ENCODE results near the gene LZIC.

LZIC gene

DNA sequence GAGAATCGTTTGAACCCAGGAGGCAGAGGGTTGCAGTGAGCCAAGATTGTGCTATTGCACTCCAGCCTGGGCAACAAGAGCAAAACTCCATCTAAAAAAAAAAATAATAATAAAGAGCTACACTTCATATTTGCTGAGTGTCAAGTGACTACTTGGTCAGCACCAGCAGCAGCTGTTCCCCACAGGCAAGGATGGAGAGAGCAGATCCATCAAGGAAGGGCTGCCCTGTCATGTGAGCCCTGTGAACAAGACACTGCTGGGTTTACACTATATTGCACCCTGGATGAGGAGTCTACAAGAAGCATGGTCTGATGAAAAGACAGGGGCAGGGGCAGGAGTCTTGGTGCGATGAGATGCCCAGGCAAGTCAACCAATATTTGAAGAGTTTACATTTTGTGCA, 36.7 kb downstream of the LZIC start:
- Histone ChIP-seq H3K27me3 (no peaks in the 10 kb centered on the region), H3K4me1 (peaks cover 18 to 52% (median 35%) of the 10 kb centered on the region in 10 experiments), H3K4me2 (peak overlapping the region in 1 of 11 experiments; percentile 45; a peak in 2 of 22 replicates)

DNA sequence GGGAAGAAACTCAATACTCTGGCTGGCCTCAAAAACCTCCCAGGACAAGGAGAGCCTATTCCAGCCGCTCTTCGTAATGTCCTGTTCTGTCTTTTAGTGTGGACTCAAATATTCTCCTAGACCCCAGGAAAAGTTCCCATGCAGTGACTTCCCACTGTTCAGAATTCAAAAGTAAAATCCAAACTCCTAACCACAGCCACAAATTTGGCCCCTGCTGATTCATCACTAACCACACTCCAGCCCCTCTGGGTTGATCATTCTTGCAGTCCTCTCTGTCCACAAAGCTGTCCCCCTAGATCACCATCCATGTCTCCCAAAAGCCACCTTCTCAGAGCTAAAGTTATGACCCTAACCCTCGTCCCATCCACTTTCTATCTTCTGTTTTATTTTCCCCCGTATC, 38.2 kb downstream of the LZIC start:
- H3K27ac ChIP-seq: no peak overlapping the region
- no peak overlapping the region for H3K4me3 ChIP-seq
- peaks cover 24 to 58% (median 43%) of the 10 kb centered on the region in 10 experiments for H3K4me1 ChIP-seq
- H3K36me3 ChIP-seq: no peaks in the 10 kb centered on the region
- H3K27me3 ChIP-seq: no peaks in the 10 kb centered on the region
- peak overlapping the region in 7 of 11 experiments; percentile 5 to 61 (median 32); a peak in 11 of 22 replicates for H3K4me2 ChIP-seq
- H3K9ac ChIP-seq: no peak overlapping the region
- H4K20me1 ChIP-seq: peaks cover 0 to 16% (median 0%) of the 10 kb centered on the region in 11 experiments; a peak in 5 of 22 replicates
- H3K9me3 ChIP-seq (replicated peaks in 1 of 11): no peaks in the 10 kb centered on the region
- no peak for TF ChIP-seq Cebpa-rat (IDR thresholded peaks at IDR 0.05)

More for the DNA sequence above, 36.7 kb downstream of the LZIC start:
- Histone ChIP-seq H3K27ac (no peak overlapping the region), H4K20me1 (peaks cover 0 to 16% (median 0%) of the 10 kb centered on the region in 11 experiments; a peak in 5 of 22 replicates), H3K36me3 (no peaks in the 10 kb centered on the region), H3K4me3 (no peak overlapping the region), H3K9me3 (replicated peaks in 1 of 11) (no peaks in the 10 kb centered on the region), H3K9ac (no peak overlapping the region)
- no peak for TF ChIP-seq Cebpa-rat (IDR thresholded peaks at IDR 0.05)

DNA sequence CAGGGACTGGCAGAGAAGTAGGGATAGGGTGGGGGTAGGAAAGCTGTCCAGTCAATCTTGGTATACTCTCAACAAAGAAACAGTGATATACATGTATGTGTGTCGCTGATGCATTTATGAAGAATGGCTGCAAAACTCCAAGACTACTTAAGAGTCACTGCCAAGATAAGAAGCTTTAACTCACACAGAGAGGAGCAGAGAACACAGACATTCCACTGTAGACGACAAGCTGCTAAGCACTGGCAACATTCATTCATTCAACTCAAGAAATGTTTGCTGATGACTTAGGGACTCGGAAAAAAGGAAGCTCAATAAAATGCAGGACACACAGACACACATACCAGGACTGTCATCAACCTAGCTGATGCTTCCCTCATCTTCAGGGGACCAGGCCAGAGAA, 38.6 kb downstream of the LZIC start:
- peaks cover 0 to 16% (median 0%) of the 10 kb centered on the region in 11 experiments; a peak in 5 of 22 replicates for H4K20me1 ChIP-seq
- peak overlapping the region in 6 of 11 experiments; percentile 5 to 61 (median 35); a peak in 10 of 22 replicates for H3K4me2 ChIP-seq
- no peak overlapping the region for H3K4me3 ChIP-seq
- no peaks in the 10 kb centered on the region for H3K9me3 ChIP-seq (replicated peaks in 1 of 11)
- H3K36me3 ChIP-seq: no peaks in the 10 kb centered on the region
- TF ChIP-seq Cebpa-rat (IDR thresholded peaks at IDR 0.05): no peak
- H3K27ac ChIP-seq: no peak overlapping the region
- H3K27me3 ChIP-seq: no peaks in the 10 kb centered on the region
- H3K4me1 ChIP-seq: peaks cover 28 to 63% (median 47%) of the 10 kb centered on the region in 10 experiments
- no peak overlapping the region for H3K9ac ChIP-seq

DNA sequence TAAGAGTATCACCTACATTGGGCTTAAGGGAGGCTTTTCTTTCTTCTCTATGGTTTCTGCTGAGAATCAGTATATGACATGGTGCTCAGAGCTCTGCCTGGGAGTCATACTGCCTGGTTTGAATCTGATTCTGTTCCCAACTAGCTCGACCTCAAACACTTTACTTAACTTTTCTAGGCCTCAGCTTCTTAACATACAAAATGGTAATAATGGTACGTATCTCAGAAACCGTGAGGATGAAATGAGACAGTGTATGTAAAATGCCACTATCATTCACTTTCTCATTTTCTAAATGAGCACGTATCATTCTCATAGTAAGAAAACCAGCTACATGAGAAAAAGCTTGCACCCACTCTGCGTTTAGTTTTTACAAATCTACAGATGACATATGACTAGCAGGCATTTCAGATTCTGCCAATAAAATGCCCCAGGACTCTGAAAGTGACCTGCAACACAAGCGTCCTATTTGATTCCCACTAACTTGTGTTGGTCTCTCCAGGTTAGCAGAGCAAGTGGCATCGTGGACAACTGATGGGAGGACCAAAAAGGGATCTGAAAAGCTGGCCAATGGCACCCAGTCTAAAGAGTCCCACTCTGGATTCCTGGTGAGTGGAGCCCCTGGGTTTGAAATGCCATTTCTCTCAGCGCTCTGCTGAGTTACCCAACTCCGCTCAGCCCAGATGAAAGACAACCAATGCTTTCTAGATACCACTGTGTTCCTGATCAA, 39.2 kb downstream of the LZIC start:
- no peaks in the 10 kb centered on the region for H3K27me3 ChIP-seq
- no peak overlapping the region for H3K9ac ChIP-seq
- no peaks in the 10 kb centered on the region for H3K9me3 ChIP-seq (replicated peaks in 1 of 11)
- no peak overlapping the region for H3K27ac ChIP-seq
- no peak for TF ChIP-seq Cebpa-rat (IDR thresholded peaks at IDR 0.05)
- peaks cover 22 to 62% (median 43%) of the 10 kb centered on the region in 10 experiments for H3K4me1 ChIP-seq
- peaks cover 0 to 10% (median 0%) of the 10 kb centered on the region in 11 experiments; a peak in 5 of 22 replicates for H4K20me1 ChIP-seq
- H3K4me3 ChIP-seq: no peak overlapping the region
- no peaks in the 10 kb centered on the region for H3K36me3 ChIP-seq
- no peak overlapping the region for H3K4me2 ChIP-seq

DNA sequence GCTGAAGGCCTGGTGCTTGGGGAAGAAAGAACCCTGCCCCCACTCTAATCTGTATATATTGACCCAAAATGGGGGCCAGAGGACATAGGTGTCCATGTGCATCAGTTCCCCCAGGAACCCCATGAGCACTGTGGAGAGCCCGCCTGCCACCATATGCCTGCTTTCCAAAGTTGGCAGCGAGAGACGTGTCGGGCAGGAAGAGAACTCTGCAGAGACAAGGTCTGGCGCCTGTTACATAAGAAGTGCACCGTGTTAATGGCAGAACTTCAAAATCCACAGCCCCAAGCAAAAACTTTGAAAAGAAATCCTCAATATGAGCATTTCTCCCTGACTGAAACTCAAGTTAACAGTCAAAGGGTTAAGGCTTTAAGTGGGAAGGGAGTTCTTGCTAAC, 41.1 kb downstream of the LZIC start:
- Histone ChIP-seq H3K4me1 (peaks cover 16 to 55% (median 38%) of the 10 kb centered on the region in 10 experiments), H3K27ac (no peak overlapping the region), H3K4me2 (peak overlapping the region in 4 of 11 experiments; percentile 75 to 91 (median 82); a peak in 2 of 22 replicates), H3K9me3 (replicated peaks in 1 of 11) (no peaks in the 10 kb centered on the region), H3K9ac (0 out of 22 replicates have a peak overlapping the region, but pooled peaks of 1 of the 11 experiments have one; percentile 5), H3K27me3 (no peaks in the 10 kb centered on the region), H3K4me3 (no peak overlapping the region), H3K36me3 (no peaks in the 10 kb centered on the region), H4K20me1 (peaks cover 0 to 10% (median 0%) of the 10 kb centered on the region in 11 experiments; a peak in 4 of 22 replicates)
- no peak for TF ChIP-seq Cebpa-rat (IDR thresholded peaks at IDR 0.05)

DNA sequence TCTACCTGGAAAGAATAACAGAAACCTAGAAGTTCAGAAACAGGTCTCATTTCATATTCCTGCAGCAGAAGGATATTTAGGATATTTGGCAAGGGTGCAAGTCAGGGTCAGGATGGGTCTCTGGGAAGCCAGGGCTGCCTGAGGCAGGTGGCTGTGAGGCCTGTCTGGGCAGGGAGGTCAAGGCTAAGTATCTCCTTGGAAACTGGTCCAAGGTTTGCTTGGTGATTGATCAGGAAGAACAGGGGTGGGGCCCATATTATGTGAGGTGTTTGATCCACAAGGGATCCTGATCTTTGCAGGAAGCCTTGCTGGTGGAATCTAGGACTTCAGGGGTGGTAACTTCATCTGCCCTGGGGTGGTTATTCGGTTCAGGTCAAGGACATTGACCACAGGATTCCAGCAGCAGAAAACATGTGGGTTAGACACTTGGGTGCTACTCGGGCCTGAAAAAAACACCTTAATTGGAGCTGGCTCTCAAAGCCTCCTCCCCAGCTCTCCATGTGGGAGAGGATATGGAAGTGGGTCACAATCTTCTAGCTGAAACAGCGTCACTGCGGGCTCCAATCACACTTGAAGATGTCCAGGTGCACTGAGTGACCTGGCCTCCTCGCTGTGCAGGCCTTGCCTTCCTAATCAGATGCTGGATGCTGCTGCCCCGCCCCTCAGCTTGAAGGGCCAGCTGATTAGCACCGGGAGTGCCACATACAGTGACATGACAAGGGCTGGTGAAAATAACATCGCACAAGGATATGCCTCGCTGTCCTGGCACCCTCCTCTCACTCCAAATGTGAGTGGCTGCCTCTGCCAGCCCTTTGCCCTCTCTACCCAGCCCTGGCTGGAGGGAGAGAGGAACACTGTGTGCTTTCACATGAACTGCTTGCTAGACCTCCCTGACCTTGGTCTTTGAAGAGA, 41.8 kb downstream of the LZIC start:
- Histone ChIP-seq H3K4me2 (peak overlapping the region; percentile 60 to 91 (median 79)), H3K9me3 (replicated peaks in 1 of 11) (no peaks in the 10 kb centered on the region), H4K20me1 (peaks cover 0 to 10% (median 0%) of the 10 kb centered on the region in 11 experiments; a peak in 4 of 22 replicates), H3K27ac (peak overlapping the region in 9 of 11 experiments; percentile 27 to 74 (median 57); a peak in 13 of 22 replicates), H3K4me3 (peak overlapping the region in 3 of 10 experiments; percentile 31 to 63 (median 42); a peak in 6 of 20 replicates), H3K4me1 (peaks cover 16 to 54% (median 38%) of the 10 kb centered on the region in 10 experiments), H3K9ac (peak overlapping the region in 9 of 11 experiments; percentile 43 to 69 (median 64); a peak in 14 of 22 replicates), H3K27me3 (no peaks in the 10 kb centered on the region), H3K36me3 (no peaks in the 10 kb centered on the region)
- no peak for TF ChIP-seq Cebpa-rat (IDR thresholded peaks at IDR 0.05)

DNA sequence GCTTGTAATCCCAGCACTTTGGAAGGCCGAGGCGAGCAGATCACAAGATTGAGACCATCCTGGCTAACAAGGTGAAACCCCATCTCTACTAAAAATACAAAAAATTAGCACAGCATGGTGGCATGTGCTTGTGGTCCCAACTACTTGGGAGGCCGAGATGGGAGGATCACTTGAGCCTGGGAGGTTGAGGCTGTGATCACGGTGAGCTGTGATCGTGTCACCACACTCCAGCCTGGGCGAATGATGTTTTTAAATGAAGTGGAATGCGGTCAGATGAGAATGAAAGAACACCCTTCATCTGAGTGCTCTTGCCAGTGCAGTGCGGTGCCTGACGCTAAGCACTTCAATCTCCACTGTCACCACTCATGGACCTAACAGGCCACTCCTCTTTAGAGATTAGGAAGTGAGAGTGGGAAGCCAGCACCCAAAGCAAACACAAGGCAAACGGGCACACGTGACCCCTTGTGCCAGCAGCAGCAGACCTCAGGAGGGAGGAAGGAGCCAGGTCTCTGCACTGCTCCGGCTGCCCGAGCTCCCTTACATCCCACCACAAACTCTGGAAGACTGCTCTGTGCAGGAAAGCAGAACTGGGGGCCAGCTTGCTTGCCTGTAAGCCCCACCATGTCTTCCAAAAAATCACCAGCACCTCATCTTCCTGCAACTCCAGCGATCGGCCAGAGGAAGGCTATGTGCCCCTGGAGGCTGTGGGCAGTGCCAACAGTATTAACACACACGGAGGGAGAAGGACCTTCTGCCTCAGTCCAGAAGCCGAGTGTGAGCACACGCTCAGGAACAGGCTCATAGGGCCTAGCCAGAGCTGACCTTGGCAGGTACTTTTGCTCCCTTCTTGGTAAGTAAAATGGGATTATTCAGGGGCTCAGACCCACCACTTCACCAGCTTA, 42.8 kb downstream of the LZIC start:
- H3K27me3 ChIP-seq: no peaks in the 10 kb centered on the region
- peak overlapping the region in 8 of 10 experiments; percentile 24 to 63 (median 37); a peak in 13 of 20 replicates for H3K4me3 ChIP-seq
- peaks cover 0 to 9% (median 0%) of the 10 kb centered on the region in 11 experiments; a peak in 3 of 22 replicates for H4K20me1 ChIP-seq
- peak overlapping the region; percentile 60 to 91 (median 79) for H3K4me2 ChIP-seq
- H3K4me1 ChIP-seq: peaks cover 16 to 47% (median 37%) of the 10 kb centered on the region in 10 experiments
- no peaks in the 10 kb centered on the region for H3K36me3 ChIP-seq
- no peak for TF ChIP-seq Cebpa-rat (IDR thresholded peaks at IDR 0.05)
- peak overlapping the region in 10 of 11 experiments; percentile 9 to 74 (median 56); a peak in 18 of 22 replicates for H3K27ac ChIP-seq
- peak overlapping the region; percentile 6 to 69 (median 59); a peak in 20 of 22 replicates for H3K9ac ChIP-seq
- H3K9me3 ChIP-seq (replicated peaks in 1 of 11): no peaks in the 10 kb centered on the region
